ENCODE measurements around the gene OR2L5.

OR2L5 gene

DNA sequence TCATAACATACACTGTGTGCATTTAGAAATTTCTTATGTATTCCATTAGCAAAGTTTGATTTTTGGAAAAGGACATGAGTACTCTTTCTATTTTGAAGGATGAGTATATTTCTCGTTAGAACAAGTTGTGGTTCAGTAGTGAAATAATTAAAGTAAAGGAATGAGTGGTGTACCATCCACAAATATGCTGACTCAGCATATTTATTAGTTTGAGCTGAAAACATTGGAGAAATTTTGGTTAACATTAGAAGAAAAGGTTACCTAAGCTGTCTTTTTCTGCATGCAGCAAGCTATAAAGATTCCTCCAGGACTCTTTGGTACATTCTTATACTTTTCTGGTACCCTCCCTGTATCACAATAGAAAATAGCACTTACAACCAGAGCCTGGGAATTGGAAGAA, 5.7 kb upstream of the OR2L5 start:
- no peak overlapping the region for H3K4me3 ChIP-seq (replicated peaks; ENCODE audit: low read depth, low read length)
- no peak for DNase-seq (ENCODE audit: extremely low read depth, low read depth)
- TF ChIP-seq, protein P1, sequence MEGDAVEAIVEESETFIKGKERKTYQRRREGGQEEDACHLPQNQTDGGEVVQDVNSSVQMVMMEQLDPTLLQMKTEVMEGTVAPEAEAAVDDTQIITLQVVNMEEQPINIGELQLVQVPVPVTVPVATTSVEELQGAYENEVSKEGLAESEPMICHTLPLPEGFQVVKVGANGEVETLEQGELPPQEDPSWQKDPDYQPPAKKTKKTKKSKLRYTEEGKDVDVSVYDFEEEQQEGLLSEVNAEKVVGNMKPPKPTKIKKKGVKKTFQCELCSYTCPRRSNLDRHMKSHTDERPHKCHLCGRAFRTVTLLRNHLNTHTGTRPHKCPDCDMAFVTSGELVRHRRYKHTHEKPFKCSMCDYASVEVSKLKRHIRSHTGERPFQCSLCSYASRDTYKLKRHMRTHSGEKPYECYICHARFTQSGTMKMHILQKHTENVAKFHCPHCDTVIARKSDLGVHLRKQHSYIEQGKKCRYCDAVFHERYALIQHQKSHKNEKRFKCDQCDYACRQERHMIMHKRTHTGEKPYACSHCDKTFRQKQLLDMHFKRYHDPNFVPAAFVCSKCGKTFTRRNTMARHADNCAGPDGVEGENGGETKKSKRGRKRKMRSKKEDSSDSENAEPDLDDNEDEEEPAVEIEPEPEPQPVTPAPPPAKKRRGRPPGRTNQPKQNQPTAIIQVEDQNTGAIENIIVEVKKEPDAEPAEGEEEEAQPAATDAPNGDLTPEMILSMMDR (IDR thresholded peaks at IDR 0.05; ENCODE audit: low read depth, low read length, missing control alignments): no peak

DNA sequence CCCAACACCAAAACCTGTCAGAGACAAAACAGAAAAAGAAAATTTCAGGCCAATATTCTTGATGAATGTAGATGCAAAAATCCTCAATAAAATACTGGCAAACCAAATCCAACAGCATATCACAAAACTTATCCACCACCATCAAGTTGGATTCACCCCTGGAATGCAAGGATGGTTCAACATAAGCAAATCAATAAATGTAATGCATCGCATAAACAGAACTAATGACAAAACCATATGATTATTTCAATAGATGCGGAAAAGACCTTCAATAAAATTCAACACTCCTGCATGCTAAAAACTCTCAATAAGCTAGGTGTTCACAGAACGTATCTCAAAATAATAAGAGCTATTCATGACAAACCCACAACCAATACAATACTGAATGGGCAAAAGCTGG, 3.8 kb upstream of the OR2L5 start:
- no peak overlapping the region for H3K4me3 ChIP-seq (replicated peaks; ENCODE audit: low read depth, low read length)
- DNase-seq (ENCODE audit: extremely low read depth, low read depth): no peak
- TF ChIP-seq, protein P1 (IDR thresholded peaks at IDR 0.05; ENCODE audit: low read depth, low read length, missing control alignments): no peak

DNA sequence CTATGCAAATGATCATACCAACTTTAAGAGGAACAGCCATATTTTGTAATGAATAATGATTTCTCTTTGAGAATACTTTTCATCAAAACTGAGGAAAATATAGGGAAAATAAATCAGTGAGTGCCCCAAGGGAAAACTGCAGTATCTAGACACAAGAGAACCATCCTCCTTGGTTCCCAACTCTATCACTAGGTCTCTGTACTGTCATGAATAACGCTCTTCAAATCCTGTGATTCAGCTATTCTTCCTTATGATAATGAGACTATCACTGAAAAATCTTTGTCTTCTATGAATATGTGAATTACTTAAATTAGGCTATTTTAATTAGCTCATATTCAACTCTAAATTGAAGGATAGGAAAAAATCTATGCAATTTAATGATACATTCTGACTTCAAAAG, 2.3 kb downstream of the OR2L5 start:
- DNase-seq (ENCODE audit: extremely low read depth, low read depth): no peak
- no peak overlapping the region for H3K4me3 ChIP-seq (replicated peaks; ENCODE audit: low read depth, low read length)
- TF ChIP-seq, protein P1 (IDR thresholded peaks at IDR 0.05; ENCODE audit: low read depth, low read length, missing control alignments): no peak

DNA sequence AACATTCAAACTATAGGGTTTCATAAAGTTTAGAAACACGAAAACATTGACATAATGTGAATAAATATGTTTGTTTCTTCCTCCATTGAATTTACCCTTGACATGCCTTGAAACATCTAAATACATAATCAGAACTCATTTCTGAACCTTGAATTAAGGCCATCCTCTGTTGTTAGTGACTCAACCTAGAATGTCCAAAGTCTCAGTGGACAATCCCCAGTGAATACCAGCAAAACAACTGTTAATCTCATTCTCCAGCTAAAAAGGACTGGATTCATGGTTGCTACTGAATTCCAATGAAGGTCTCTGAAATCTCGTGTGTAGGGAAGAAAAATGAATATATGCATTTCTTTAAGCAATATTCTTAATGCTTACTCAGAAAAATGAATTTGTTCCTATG, 16.3 kb downstream of the OR2L5 start, which contains the start of gene OR2L2:
Gene OR2L2, plus strand, starts transcription at position 301 of the 400 bp plus-strand sequence. CDS start 8,198 bp downstream, outside the sequence.
- TF ChIP-seq, protein P1 (IDR thresholded peaks at IDR 0.05; ENCODE audit: low read depth, low read length, missing control alignments): no peak
- DNase-seq (ENCODE audit: extremely low read depth, low read depth): no peak

DNA sequence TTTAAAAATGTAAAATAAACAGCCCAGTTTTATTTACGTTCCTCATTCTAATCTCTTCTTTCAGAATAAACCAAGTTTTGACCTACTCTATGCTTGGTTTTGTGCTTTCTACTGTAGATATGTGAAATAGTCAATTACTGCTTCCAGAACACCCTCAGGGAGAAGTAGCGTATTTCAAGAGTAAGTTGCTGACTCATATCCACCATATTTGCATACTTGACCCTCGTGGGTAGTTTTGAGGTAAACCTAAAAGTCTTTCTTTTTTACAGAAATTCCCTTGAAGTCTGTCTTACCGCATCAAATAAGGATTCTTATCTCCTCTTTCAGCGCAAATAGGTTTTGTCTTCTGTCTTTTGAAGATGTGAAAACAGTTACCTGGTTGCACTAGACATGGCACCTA, 31.7 kb downstream of the OR2L5 start:
- no peak for DNase-seq (ENCODE audit: extremely low read depth, low read depth)
- no peak overlapping the region for H3K4me3 ChIP-seq (replicated peaks; ENCODE audit: low read depth, low read length)
- TF ChIP-seq, protein P1 (IDR thresholded peaks at IDR 0.05; ENCODE audit: low read depth, low read length, missing control alignments): no peak

More for the DNA sequence above, 16.3 kb downstream of the OR2L5 start, which contains the start of gene OR2L2:
- H3K4me3 ChIP-seq (replicated peaks; ENCODE audit: low read depth, low read length): no peak within 1 kb of the TSS

DNA sequence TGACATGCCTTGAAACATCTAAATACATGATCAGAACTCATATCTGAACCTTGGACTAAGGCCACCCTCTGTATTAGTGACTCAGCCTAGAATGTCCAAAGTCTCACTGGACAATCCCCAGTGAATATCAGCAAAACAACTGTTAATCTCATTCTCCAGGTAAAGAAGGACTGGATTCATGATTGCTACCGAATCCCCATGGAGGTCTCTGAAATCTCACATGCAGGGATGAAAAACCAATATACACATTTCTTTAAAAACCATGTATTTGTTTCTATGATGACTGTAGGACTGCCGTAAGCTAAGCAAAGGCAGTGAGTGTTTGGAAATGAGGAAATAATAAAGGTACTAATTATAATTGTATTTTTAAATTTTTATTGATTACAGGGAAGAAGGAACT, 33.1 kb downstream of the OR2L5 start, which contains the start of gene OR2L3:
Gene OR2L3, plus strand, starts transcription at position 301 of the 400 bp plus-strand sequence. CDS start 13,846 bp downstream, outside the sequence.
- DNase-seq (ENCODE audit: extremely low read depth, low read depth): no peak
- H3K4me3 ChIP-seq (replicated peaks; ENCODE audit: low read depth, low read length): no peak within 1 kb of the TSS
- TF ChIP-seq, protein P1 (IDR thresholded peaks at IDR 0.05; ENCODE audit: low read depth, low read length, missing control alignments): no peak

DNA sequence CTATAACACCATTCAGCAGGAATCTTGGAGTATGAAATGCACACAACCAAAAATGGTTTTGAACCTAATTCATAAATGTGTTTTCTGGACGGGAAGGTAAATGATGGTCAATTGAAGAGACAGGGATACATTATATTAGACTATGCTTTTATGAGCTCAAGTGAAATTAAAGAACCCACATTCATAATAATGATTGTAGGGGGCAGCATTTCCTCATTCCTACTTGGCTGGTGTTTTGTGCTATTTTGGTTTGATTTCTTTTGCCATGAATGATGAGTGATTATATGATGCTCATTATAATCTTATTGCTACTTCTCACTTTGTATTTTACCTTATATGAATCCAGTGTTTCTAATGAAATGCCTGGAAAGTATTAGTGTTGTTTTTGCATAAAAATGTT, 33.5 kb downstream of the OR2L5 start:
- TF ChIP-seq, protein P1 (IDR thresholded peaks at IDR 0.05; ENCODE audit: low read depth, low read length, missing control alignments): no peak
- no peak overlapping the region for H3K4me3 ChIP-seq (replicated peaks; ENCODE audit: low read depth, low read length)
- no peak for DNase-seq (ENCODE audit: extremely low read depth, low read depth)

Measured in HFF-Myc (cell line).